ENCODE data around the gene SEC61G.

Gene SEC61G

DNA sequence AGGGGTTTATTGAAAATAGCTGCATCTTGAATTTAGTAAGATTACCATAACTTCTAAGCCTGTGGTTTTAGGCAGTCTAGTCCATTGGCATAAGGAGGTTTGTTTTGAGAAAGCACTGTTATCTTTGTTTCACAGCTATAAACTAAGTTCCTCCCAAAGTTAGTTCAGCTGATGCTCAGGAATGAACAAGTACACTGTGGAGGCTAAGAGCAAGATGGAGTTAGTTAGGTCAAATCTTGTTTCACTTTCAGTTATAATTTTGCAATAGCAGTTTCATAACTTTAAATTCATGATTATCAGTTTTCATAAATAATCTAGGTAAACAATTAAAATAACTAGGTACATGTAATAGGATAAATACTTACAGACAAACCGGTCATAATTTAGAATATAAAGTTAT is 15.4 kb downstream of the SEC61G start:
- no peak for TF ChIP-seq JUND (IDR thresholded peaks at IDR 0.05; ENCODE audit: low read depth)
- no peak for DNase-seq (ENCODE audit: low read depth in 1 of 2, low spot score in 1 of 2)
- in situ Hi-C loops (cut with HindIII; ENCODE audit: low pct_unique_long_range_greater_than_20kb, low sequenced_read_pairs), result no loop called here

GRCh38 chr7:54738737-54739136 is 20.3 kb downstream of the SEC61G start:
- DNase-seq (ENCODE audit: low read depth in 1 of 2, low spot score in 1 of 2), result no peak
- in situ Hi-C loops (cut with HindIII; ENCODE audit: low pct_unique_long_range_greater_than_20kb, low sequenced_read_pairs), result no loop called here
- TF ChIP-seq JUND (IDR thresholded peaks at IDR 0.05; ENCODE audit: low read depth), result no peak

GRCh38 chr7:54729107-54729506 is 29.9 kb downstream of the SEC61G start:
- in situ Hi-C loops (cut with HindIII; ENCODE audit: low pct_unique_long_range_greater_than_20kb, low sequenced_read_pairs), result no loop called here
- TF ChIP-seq JUND (IDR thresholded peaks at IDR 0.05; ENCODE audit: low read depth), result no peak
- DNase-seq (ENCODE audit: low read depth in 1 of 2, low spot score in 1 of 2), result no peak

DNA sequence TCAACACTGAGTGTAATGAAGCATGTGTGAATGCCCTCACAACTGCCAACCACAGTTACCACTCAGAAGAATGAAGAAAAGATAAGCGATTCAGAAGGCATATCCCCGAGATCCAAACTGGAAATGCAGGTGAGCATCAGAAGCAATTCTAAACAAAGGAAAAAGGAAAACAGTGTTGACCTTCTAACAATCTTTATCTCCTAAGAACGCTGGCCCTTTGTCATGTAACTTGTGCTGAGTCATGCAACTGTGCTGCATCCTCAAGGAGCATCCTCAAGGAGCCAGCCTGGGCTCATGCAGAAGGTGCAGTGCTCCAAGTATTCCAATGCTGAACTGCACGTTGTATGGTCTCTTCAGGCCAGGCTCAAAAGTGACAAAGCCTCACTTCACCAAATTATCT is 30.6 kb downstream of the SEC61G start:
- in situ Hi-C loops (cut with HindIII; ENCODE audit: low pct_unique_long_range_greater_than_20kb, low sequenced_read_pairs), result no loop called here
- TF ChIP-seq JUND (IDR thresholded peaks at IDR 0.05; ENCODE audit: low read depth), result no peak
- DNase-seq (ENCODE audit: low read depth in 1 of 2, low spot score in 1 of 2), result no peak

- TF ChIP-seq JUND (IDR thresholded peaks at IDR 0.05; ENCODE audit: low read depth), result no peak
- in situ Hi-C loops (cut with HindIII; ENCODE audit: low pct_unique_long_range_greater_than_20kb, low sequenced_read_pairs), result no loop called here
- DNase-seq (ENCODE audit: low read depth in 1 of 2, low spot score in 1 of 2), result peak in 1 of 2 experiments; percentile 71
These were observed 33.8 kb downstream of the SEC61G start for GRCh38 chr7:54725255-54725654.

- DNase-seq (ENCODE audit: low read depth in 1 of 2, low spot score in 1 of 2), result no peak
- no peak for TF ChIP-seq JUND (IDR thresholded peaks at IDR 0.05; ENCODE audit: low read depth)
- in situ Hi-C loops (cut with HindIII; ENCODE audit: low pct_unique_long_range_greater_than_20kb, low sequenced_read_pairs), result no loop called here
These were observed 36.5 kb downstream of the SEC61G start for GRCh38 chr7:54722502-54722901.

DNA sequence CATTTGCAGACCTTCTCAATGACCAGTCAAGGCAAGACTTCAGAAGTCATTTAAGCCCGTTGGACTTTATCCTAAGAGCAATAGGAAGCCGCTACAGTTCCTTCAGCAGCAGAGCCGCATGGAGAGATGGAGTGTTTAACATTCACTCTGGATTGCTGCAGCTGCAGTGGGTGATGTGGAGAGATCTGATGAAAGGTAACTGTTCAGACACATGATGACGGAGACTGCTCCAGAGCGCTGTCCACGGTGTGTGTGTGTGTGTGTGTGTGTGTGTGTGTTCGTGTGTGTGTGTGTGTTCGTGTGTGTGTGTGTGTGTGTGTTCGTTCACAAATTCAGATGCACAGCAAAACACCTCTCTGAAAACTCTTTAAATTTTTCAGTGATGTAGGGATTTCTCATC is 37.0 kb downstream of the SEC61G start:
- TF ChIP-seq JUND (IDR thresholded peaks at IDR 0.05; ENCODE audit: low read depth), result no peak
- peak in 1 of 2 experiments; percentile 35 for DNase-seq (ENCODE audit: low read depth in 1 of 2, low spot score in 1 of 2)
- in situ Hi-C loops (cut with HindIII; ENCODE audit: low pct_unique_long_range_greater_than_20kb, low sequenced_read_pairs), result no loop called here

DNA sequence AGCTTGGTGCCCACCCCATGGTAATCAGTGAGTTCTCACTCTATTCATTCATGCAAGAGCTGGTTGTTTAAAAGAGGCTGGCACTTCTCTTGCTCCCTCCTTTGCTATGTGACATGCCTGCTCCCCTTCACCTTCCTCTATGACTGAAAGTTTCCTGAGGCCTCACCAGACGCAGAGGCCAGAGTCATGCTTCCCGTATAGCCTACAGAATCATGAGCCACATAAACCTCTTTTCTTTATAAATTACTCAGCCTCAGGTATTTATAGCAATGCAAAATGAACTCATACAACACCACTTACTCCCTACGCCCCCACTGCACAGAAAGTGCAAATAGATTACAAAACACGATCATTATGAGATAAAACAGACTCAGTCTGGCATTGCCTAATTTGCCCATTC is 39.0 kb downstream of the SEC61G start:
- DNase-seq (ENCODE audit: low read depth in 1 of 2, low spot score in 1 of 2), result no peak
- no peak for TF ChIP-seq JUND (IDR thresholded peaks at IDR 0.05; ENCODE audit: low read depth)
- in situ Hi-C loops (cut with HindIII; ENCODE audit: low pct_unique_long_range_greater_than_20kb, low sequenced_read_pairs), result no loop called here

- in situ Hi-C loops (cut with HindIII; ENCODE audit: low pct_unique_long_range_greater_than_20kb, low sequenced_read_pairs), result no loop called here
- DNase-seq (ENCODE audit: low read depth in 1 of 2, low spot score in 1 of 2), result no peak
- no peak for TF ChIP-seq JUND (IDR thresholded peaks at IDR 0.05; ENCODE audit: low read depth)
These were observed 39.6 kb downstream of the SEC61G start for GRCh38 chr7:54719425-54719824.

- TF ChIP-seq JUND (IDR thresholded peaks at IDR 0.05; ENCODE audit: low read depth), result no peak
- in situ Hi-C loops (cut with HindIII; ENCODE audit: low pct_unique_long_range_greater_than_20kb, low sequenced_read_pairs), result no loop called here
- no peak for DNase-seq (ENCODE audit: low read depth in 1 of 2, low spot score in 1 of 2)
These were observed 46.2 kb downstream of the SEC61G start for GRCh38 chr7:54712820-54713219.

DNA sequence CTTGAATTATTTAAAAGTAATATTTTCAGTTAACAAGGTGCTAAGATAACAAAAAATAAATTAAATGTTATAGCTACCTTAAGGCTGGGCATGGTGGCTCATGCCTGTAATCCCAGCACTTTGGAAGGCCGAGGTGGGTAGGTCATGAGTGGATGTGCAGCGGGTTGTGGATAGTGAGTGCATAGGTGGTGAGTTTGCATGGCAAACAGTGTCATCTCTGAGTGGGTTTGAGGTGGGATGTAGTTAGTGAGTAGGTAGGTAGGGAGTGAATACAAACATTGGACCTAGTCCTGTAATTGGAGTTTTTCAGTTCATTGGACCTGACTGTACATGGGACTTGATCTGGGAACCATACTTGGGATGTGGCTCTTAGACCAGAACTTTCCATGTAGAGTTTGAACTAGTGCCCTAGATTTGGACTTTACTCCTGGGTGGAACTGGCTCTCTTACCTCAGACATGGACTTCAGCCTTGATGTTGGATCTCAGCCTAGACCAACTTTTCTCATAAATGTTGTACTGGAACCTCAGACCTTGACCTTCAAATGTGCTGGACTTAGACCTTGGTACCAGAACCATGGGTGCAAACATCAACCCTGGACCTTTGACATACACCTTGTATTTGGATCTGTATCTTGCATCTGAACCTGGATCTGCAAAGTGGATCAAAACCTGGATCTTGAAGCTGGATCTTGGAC is 47.0 kb downstream of the SEC61G start:
- in situ Hi-C loops (cut with HindIII; ENCODE audit: low pct_unique_long_range_greater_than_20kb, low sequenced_read_pairs), result no loop called here
- no peak for TF ChIP-seq JUND (IDR thresholded peaks at IDR 0.05; ENCODE audit: low read depth)
- DNase-seq (ENCODE audit: low read depth in 1 of 2, low spot score in 1 of 2), result no peak

- DNase-seq (ENCODE audit: low read depth in 1 of 2, low spot score in 1 of 2), result no peak
- no peak for TF ChIP-seq JUND (IDR thresholded peaks at IDR 0.05; ENCODE audit: low read depth)
- in situ Hi-C loops (cut with HindIII; ENCODE audit: low pct_unique_long_range_greater_than_20kb, low sequenced_read_pairs), result no loop called here
These were observed 49.7 kb downstream of the SEC61G start for GRCh38 chr7:54709283-54709682.

DNA sequence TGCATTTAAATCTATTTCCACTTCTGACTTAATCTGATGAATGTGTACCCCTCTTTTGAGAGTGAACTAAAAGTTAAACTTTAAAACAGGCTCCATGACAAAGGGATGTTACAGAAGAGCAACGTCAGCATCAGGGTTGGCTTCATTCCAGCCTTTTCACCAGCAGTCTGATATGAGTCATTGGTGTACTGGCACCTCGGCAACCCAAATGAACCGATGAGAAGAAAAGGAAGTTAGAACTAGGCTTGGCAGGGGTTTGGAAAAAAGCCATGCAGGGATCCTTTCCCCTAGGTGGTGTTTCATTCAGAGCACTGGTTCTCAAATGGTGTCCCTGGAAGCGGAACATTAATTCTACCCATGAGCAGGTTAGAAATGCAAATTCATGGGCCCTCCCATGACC is 53.6 kb downstream of the SEC61G start:
- in situ Hi-C loops (cut with HindIII; ENCODE audit: low pct_unique_long_range_greater_than_20kb, low sequenced_read_pairs), result no loop called here
- DNase-seq (ENCODE audit: low read depth in 1 of 2, low spot score in 1 of 2), result no peak
- no peak for TF ChIP-seq JUND (IDR thresholded peaks at IDR 0.05; ENCODE audit: low read depth)

GRCh38 chr7:54704851-54705250 is 54.2 kb downstream of the SEC61G start:
- TF ChIP-seq JUND (IDR thresholded peaks at IDR 0.05; ENCODE audit: low read depth), result no peak
- DNase-seq (ENCODE audit: low read depth in 1 of 2, low spot score in 1 of 2), result no peak
- in situ Hi-C loops (cut with HindIII; ENCODE audit: low pct_unique_long_range_greater_than_20kb, low sequenced_read_pairs), result no loop called here
